Spinal cord (tissue), 10 donors: ENCODE data around the gene L1TD1. TPM values are rescaled to one million over a fixed set of nuclear protein-coding genes. Genes with fewer than 3 reads are reported as not detected.

Source experiments
- DNase-seq, 6 donors: peaks; one replicate each; pipeline versions ENCODE4 v3.0.0 to v3.0.0-alpha.2; 2013 to 2015; ENCODE audit warnings: low spot score in 6 of 6, low read depth in 4 of 6
- H3K27ac ChIP-seq: one replicate; pipeline ENCODE4 v1.5.1; 2013; ENCODE audit warnings: low read depth, low read length, control low read depth
- H3K27me3 ChIP-seq: one replicate; pipeline ENCODE4 v1.6.1; 2013; ENCODE audit warnings: low read length; ENCODE audit not compliant: control insufficient read depth, insufficient read depth
- H3K36me3 ChIP-seq: one replicate; pipeline ENCODE4 v1.6.1; 2013; ENCODE audit warnings: low read length; ENCODE audit not compliant: control insufficient read depth, insufficient read depth
- H3K4me1 ChIP-seq: one replicate; pipeline ENCODE4 v1.6.1; 2013; ENCODE audit warnings: low read length; ENCODE audit not compliant: control insufficient read depth, insufficient read depth
- H3K4me3 ChIP-seq: one replicate; pipeline ENCODE4 v1.5.1; 2013; ENCODE audit warnings: low read depth, low read length, control low read depth
- H3K9me3 ChIP-seq: one replicate; pipeline ENCODE4 v1.6.1; 2013; ENCODE audit warnings: low read length; ENCODE audit not compliant: control insufficient read depth, insufficient read depth
- WGBS: methylation state at CpG from one replicate; pipeline ENCODE4 v1.1.5; 2013; ENCODE audit warnings: missing lambda C conversion rate; ENCODE audit not compliant: insufficient coverage; 5-methylcytosine and 5-hydroxymethylcytosine counted together
- polyA plus RNA-seq, 2 donors: library from polyadenylated mRNA; unstranded; fragments of 120-200 nt; gene quantifications; one replicate each; pipeline ENCODE4 v1.2.1, GENCODE V29; 2013; ENCODE audit not compliant: insufficient read length in 2 of 2
- total RNA-seq, 2 donors: library from RNA; depleted of rRNA in 1 of 2; stranded (reverse); fragments of 120-200 nt in 1 of 2; fragments of >200 nt in 1 of 2; gene quantifications; one replicate each; pipeline versions ENCODE4 v1.2.3 to v1.2.4, GENCODE V29; 2013 to 2014
- donor health status: healthy.

Gene L1TD1
- total and polyA plus RNA-seq, 4 donors, result 0.41 to 2.5 (median 1.6) TPM

- DNase-seq, result no peak
- peaks cover 17% of the 10 kb centered on the region for H3K4me1 ChIP-seq
- no CpG with 5 or more reads among the region's 14 CpGs for WGBS
- no peaks in the 10 kb centered on the region for H3K36me3 ChIP-seq
- peaks cover 34% of the 10 kb centered on the region for H3K27me3 ChIP-seq
- H3K27ac ChIP-seq, result no peak overlapping the region
- no peak overlapping the region for H3K4me3 ChIP-seq
- H3K9me3 ChIP-seq, result no peaks in the 10 kb centered on the region
Measured at GRCh38 chr1:62198069-62198780, 3.6 kb downstream of the L1TD1 start.

- Histone ChIP-seq H3K4me3 (no peak overlapping the region), H3K4me1 (peaks cover 17% of the 10 kb centered on the region), H3K36me3 (no peaks in the 10 kb centered on the region), H3K27me3 (peaks cover 34% of the 10 kb centered on the region), H3K9me3 (no peaks in the 10 kb centered on the region), H3K27ac (no peak overlapping the region)
- DNase-seq, result no peak
- 31% methylated on average over 3 of the region's 3 CpGs for WGBS
Measured at GRCh38 chr1:62198781-62199125, 4.1 kb downstream of the L1TD1 start.

- Histone ChIP-seq H3K4me1 (no peaks in the 10 kb centered on the region), H3K27me3 (no peaks in the 10 kb centered on the region), H3K36me3 (no peaks in the 10 kb centered on the region), H3K27ac (no peak overlapping the region), H3K9me3 (peaks cover 3% of the 10 kb centered on the region), H3K4me3 (no peak overlapping the region)
- 94% methylated on average over 2 of the region's 2 CpGs for WGBS
- no peak for DNase-seq
Measured at GRCh38 chr1:62207187-62207586, 12.5 kb downstream of the L1TD1 start.

GRCh38 chr1:62208087-62208486, 13.4 kb downstream of the L1TD1 start:
- Histone ChIP-seq H3K9me3 (peaks cover 3% of the 10 kb centered on the region), H3K27me3 (no peaks in the 10 kb centered on the region), H3K4me3 (no peak overlapping the region), H3K4me1 (no peaks in the 10 kb centered on the region), H3K36me3 (no peaks in the 10 kb centered on the region), H3K27ac (no peak overlapping the region)
- WGBS, result 98% methylated on average over 5 of the region's 5 CpGs
- DNase-seq, result no peak

- no peak overlapping the region for H3K4me3 ChIP-seq
- no peaks in the 10 kb centered on the region for H3K36me3 ChIP-seq
- no peak overlapping the region for H3K27ac ChIP-seq
- no peaks in the 10 kb centered on the region for H3K27me3 ChIP-seq
- H3K4me1 ChIP-seq, result no peaks in the 10 kb centered on the region
- WGBS, result 83% methylated on average over 1 of the region's 1 CpG
- H3K9me3 ChIP-seq, result peaks cover 3% of the 10 kb centered on the region
- DNase-seq, result no peak
Measured at GRCh38 chr1:62208970-62209369, 14.3 kb downstream of the L1TD1 start.

- Histone ChIP-seq H3K27ac (no peak overlapping the region), H3K9me3 (peaks cover 3% of the 10 kb centered on the region), H3K4me1 (no peaks in the 10 kb centered on the region), H3K4me3 (no peak overlapping the region), H3K36me3 (no peaks in the 10 kb centered on the region), H3K27me3 (no peaks in the 10 kb centered on the region)
- no peak for DNase-seq
- WGBS, result no CpG with 5 or more reads among the region's 1 CpG
Measured at GRCh38 chr1:62209931-62210595, 15.4 kb downstream of the L1TD1 start.

- Histone ChIP-seq H3K9me3 (peaks cover 3% of the 10 kb centered on the region), H3K4me3 (no peak overlapping the region), H3K27me3 (no peaks in the 10 kb centered on the region), H3K4me1 (no peaks in the 10 kb centered on the region), H3K36me3 (no peaks in the 10 kb centered on the region), H3K27ac (no peak overlapping the region)
- WGBS, result 100% methylated on average over 1 of the region's 1 CpG
- DNase-seq, result no peak
Measured at GRCh38 chr1:62210960-62211359, 16.3 kb downstream of the L1TD1 start.

GRCh38 chr1:62212411-62212810, 17.8 kb downstream of the L1TD1 start:
- Histone ChIP-seq H3K27ac (no peak overlapping the region), H3K4me1 (no peaks in the 10 kb centered on the region), H3K36me3 (no peaks in the 10 kb centered on the region), H3K9me3 (peaks cover 3% of the 10 kb centered on the region), H3K4me3 (no peak overlapping the region), H3K27me3 (no peaks in the 10 kb centered on the region)
- DNase-seq, result no peak
- WGBS, result 100% methylated on average over 2 of the region's 6 CpGs

GRCh38 chr1:62213075-62213914, 18.6 kb downstream of the L1TD1 start:
- H3K4me1 ChIP-seq, result no peaks in the 10 kb centered on the region
- H3K27me3 ChIP-seq, result no peaks in the 10 kb centered on the region
- H3K9me3 ChIP-seq, result peaks cover 3% of the 10 kb centered on the region
- H3K36me3 ChIP-seq, result no peaks in the 10 kb centered on the region
- WGBS, result 88% methylated on average over 3 of the region's 6 CpGs
- H3K27ac ChIP-seq, result no peak overlapping the region
- no peak for DNase-seq
- H3K4me3 ChIP-seq, result no peak overlapping the region
